Left lung (tissue), 10 donors: ENCODE measurements around the gene SSX3. TPM values are rescaled to one million over a fixed set of nuclear protein-coding genes. Genes with fewer than 3 reads are reported as not detected.

Experiments used
- ATAC-seq: fragments of 200-7000 bp; cut with Tn5 transposase; one replicate; pipeline ENCODE4 v1.9.1; 2020; ENCODE audit warnings: moderate library complexity
- DNase-seq, 4 donors: peaks; one replicate each; pipeline ENCODE4 v3.0.0-alpha.2; 2013 to 2020
- H3K27ac ChIP-seq, 2 donors: fragments of 200-600 bp; sonication (generic) in 1 of 2; one replicate each; pipeline versions ENCODE4 v1.5.0 to v1.8.0; 2020 to 2021
- H3K27me3 ChIP-seq, 2 donors: fragments of 200-600 bp; sonication (generic) in 1 of 2; one replicate each; pipeline versions ENCODE4 v1.5.0 to v1.8.0; 2020 to 2021
- H3K36me3 ChIP-seq, 2 donors: fragments of 200-600 bp; sonication (generic) in 1 of 2; one replicate each; pipeline versions ENCODE4 v1.5.0 to v1.8.0; 2020 to 2021
- H3K4me1 ChIP-seq, 2 donors: fragments of 200-600 bp; one replicate each; pipeline ENCODE4 v1.8.0; 2021
- H3K4me3 ChIP-seq, 2 donors: fragments of 200-600 bp; sonication (generic) in 1 of 2; one replicate each; pipeline versions ENCODE4 v1.5.0 to v1.8.0; 2020 to 2021; ENCODE audit warnings: mild to moderate bottlenecking in 1 of 2
- H3K9me3 ChIP-seq, 2 donors: fragments of 200-600 bp; sonication (generic) in 1 of 2; one replicate each; pipeline versions ENCODE4 v1.5.0 to v1.8.0; 2020 to 2021
- intact Hi-C, 2 donors: fragments of 100-400 bp; cut with DNase I; formaldehyde crosslinking; loops; one replicate each; pipeline versions ENCODE4 v1.11.2 to v1.14.2; 2022
- polyA plus RNA-seq, 6 donors: library from polyadenylated mRNA; unstranded; fragments of 120-200 nt; gene quantifications; one replicate each; pipeline ENCODE4 v1.2.1, GENCODE V29; 2013; ENCODE audit not compliant: insufficient read length in 6 of 6
- total RNA-seq, 2 donors: library from RNA; stranded (reverse); fragmentation: NEBNext Ultra II Directional; extraction: Animal tissue kit (Norgen Biotek cat#: 25700); gene quantifications; one replicate each; pipeline ENCODE4 v1.2.1, GENCODE V29; 2021
- TF ChIP-seq, protein P1 (sequence below), 2 donors: fragments of 200-600 bp; sonication (generic) in 1 of 2; IDR thresholded peaks; one replicate each; pipeline versions ENCODE4 v1.5.0 to v1.8.0; 2021; ENCODE audit warnings: antibody characterized with exemption in 2 of 2
- donor health status: DM: no; HTN: yes; CAD: no.
- donor health status: DM: no; HTN: no; CAD: no.

SSX3 gene
- total and polyA plus RNA-seq, 8 donors: not detected

DNA sequence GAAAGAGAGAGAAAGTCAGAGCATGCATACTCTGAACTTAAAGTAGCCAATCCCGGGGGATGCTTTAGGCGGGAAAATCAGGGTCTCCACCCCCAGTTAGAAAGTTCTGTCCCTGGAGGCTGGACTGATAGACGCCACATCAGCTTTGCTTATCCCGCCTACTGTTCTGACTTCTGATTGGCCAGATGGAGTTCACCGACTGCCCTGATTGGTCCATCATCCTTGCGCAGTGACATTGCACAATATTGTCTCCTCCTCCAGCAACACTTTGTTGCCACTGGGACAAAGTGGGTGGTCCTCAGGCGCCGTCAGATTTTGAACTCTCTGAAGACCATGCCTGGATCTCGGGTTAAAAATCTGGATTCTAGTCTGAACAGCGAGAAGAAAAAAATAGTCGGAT lies 50.3 kb downstream of the SSX3 start:
- no peaks in the 10 kb centered on the region for H3K36me3 ChIP-seq
- no peak overlapping the region for H3K27ac ChIP-seq
- TF ChIP-seq, protein P1, sequence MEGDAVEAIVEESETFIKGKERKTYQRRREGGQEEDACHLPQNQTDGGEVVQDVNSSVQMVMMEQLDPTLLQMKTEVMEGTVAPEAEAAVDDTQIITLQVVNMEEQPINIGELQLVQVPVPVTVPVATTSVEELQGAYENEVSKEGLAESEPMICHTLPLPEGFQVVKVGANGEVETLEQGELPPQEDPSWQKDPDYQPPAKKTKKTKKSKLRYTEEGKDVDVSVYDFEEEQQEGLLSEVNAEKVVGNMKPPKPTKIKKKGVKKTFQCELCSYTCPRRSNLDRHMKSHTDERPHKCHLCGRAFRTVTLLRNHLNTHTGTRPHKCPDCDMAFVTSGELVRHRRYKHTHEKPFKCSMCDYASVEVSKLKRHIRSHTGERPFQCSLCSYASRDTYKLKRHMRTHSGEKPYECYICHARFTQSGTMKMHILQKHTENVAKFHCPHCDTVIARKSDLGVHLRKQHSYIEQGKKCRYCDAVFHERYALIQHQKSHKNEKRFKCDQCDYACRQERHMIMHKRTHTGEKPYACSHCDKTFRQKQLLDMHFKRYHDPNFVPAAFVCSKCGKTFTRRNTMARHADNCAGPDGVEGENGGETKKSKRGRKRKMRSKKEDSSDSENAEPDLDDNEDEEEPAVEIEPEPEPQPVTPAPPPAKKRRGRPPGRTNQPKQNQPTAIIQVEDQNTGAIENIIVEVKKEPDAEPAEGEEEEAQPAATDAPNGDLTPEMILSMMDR (IDR thresholded peaks at IDR 0.05): no peak
- H3K27me3 ChIP-seq: no peaks in the 10 kb centered on the region
- no peak for ATAC-seq
- H3K9me3 ChIP-seq: no peaks in the 10 kb centered on the region
- DNase-seq: no peak
- H3K4me1 ChIP-seq: no peaks in the 10 kb centered on the region
- H3K4me3 ChIP-seq: no peak overlapping the region
- intact Hi-C loops: no loop called here

Other genes with a start within 250 kb of the SSX3 start
- not detected for gene SPACA5B, start 226.1 kb downstream of the SSX3 start, total RNA-seq
- under 1 TPM in 1 of 6 donors, not detected in 5; 0.35 TPM for gene SPACA5B, start 226.1 kb downstream of the SSX3 start, polyA plus RNA-seq
- gene SSX5, start 159.9 kb downstream of the SSX3 start, total RNA-seq: not detected
- gene SSX5, start 159.9 kb downstream of the SSX3 start, polyA plus RNA-seq: not detected
- gene SSX1, start 101.3 kb downstream of the SSX3 start, total RNA-seq: not detected
- not detected for gene SSX1, start 101.3 kb downstream of the SSX3 start, polyA plus RNA-seq
- gene SSX4, start 26.8 kb upstream of the SSX3 start, total RNA-seq: not detected
- not detected for gene SSX4, start 26.8 kb upstream of the SSX3 start, polyA plus RNA-seq
- not detected for gene SSX4B, start 55.3 kb upstream of the SSX3 start, total RNA-seq
- not detected for gene SSX4B, start 55.3 kb upstream of the SSX3 start, polyA plus RNA-seq
- 10 to 100 TPM; 21.2 to 70.7 TPM for gene SLC38A5, start 113.6 kb upstream of the SSX3 start, total RNA-seq
- 10 to 100 TPM; 33.5 to 68.9 (median 38.6) TPM for gene SLC38A5, start 113.6 kb upstream of the SSX3 start, polyA plus RNA-seq
- gene FTSJ1, start 119.5 kb upstream of the SSX3 start, total RNA-seq: 10 to 100 TPM; 33.7 to 46.6 TPM
- 10 to 100 TPM; 36.0 to 46.3 (median 38.8) TPM for gene FTSJ1, start 119.5 kb upstream of the SSX3 start, polyA plus RNA-seq
- gene PORCN, start 152.3 kb upstream of the SSX3 start, total RNA-seq: 10 to 100 TPM in 1 of 2 donors, 1 to 10 TPM in 1; 8.4 to 12.2 TPM
- gene PORCN, start 152.3 kb upstream of the SSX3 start, polyA plus RNA-seq: 1 to 10 TPM; 6.7 to 9.9 (median 8.5) TPM
- gene EBP, start 165.1 kb upstream of the SSX3 start, total RNA-seq: 100 to 1,000 TPM in 1 of 2 donors, 10 to 100 TPM in 1; 74.2 to 200 TPM
- gene EBP, start 165.1 kb upstream of the SSX3 start, polyA plus RNA-seq: 10 to 100 TPM; 32.6 to 40.6 (median 33.4) TPM
- 10 to 100 TPM; 11.8 to 15.2 TPM for gene TBC1D25, start 183.0 kb upstream of the SSX3 start, total RNA-seq
- 10 to 100 TPM in 2 of 6 donors, 1 to 10 TPM in 4; 8.7 to 10.9 (median 9.4) TPM for gene TBC1D25, start 183.0 kb upstream of the SSX3 start, polyA plus RNA-seq
- gene RBM3, start 217.8 kb upstream of the SSX3 start, total RNA-seq: 100 to 1,000 TPM in 1 of 2 donors, 10 to 100 TPM in 1; 82.3 to 217 TPM
- gene RBM3, start 217.8 kb upstream of the SSX3 start, polyA plus RNA-seq: 100 to 1,000 TPM; 350 to 454 (median 390) TPM
- 100 to 1,000 TPM; 108 to 114 TPM for gene WDR13, start 240.8 kb upstream of the SSX3 start, total RNA-seq
- gene WDR13, start 240.8 kb upstream of the SSX3 start, polyA plus RNA-seq: 100 to 1,000 TPM in 5 of 6 donors, 10 to 100 TPM in 1; 97.5 to 145 (median 112) TPM